ENCODE data around the gene THSD4.

The THSD4 gene

GRCh38 chr15:71440489-71441110 lies 325.3 kb downstream of the THSD4 start:
- no peak for DNase-seq

- DNase-seq: peak; percentile 36
Measured at GRCh38 chr15:71443538-71443937, 328.3 kb downstream of the THSD4 start.

GRCh38 chr15:71444032-71444810 lies 328.9 kb downstream of the THSD4 start:
- no peak for DNase-seq

GRCh38 chr15:71444866-71445590 lies 329.8 kb downstream of the THSD4 start:
- DNase-seq: no peak

DNA sequence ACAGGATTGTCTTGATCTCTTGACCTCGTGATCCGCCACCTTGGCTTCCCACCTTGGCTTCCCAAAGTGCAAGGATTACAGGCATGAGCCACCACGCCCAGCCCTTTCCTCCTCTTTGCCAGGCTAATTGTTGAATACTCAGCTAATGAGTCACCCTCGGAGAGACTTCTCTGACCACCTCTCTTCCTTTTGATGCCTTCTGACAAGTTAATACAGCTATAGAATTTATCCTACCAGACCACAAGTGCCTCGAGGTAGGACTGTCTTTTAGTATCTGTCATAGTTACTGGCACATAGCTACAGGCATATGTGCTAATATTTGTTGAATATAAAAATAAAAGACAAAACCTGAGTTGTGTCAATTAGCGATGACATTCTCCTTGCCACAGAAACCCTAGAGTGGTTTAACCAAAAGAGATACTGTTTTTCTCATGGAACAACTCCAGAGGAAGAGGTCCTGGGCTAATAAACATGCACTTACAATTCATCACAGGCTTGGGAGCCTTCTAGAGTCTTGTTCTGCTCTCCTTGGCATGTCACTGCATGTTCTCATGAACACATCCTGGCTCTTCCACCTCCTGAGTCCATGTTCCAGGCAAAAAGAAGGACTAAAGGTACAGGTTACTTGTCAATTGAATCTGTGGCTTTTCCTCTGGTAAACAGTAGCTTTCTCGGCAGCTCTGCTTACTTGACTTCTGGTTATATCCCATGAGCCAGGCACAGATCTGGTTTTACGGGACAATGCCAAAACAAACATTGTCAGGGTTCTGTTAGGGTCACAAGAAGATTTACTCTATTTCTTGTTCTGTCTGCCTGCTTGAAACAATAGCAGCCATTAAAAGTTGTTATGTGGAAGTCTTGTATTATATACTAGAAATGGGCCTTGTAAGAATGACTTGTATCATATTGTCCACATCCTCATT lies 332.3 kb downstream of the THSD4 start:
- no peak for DNase-seq

DNA sequence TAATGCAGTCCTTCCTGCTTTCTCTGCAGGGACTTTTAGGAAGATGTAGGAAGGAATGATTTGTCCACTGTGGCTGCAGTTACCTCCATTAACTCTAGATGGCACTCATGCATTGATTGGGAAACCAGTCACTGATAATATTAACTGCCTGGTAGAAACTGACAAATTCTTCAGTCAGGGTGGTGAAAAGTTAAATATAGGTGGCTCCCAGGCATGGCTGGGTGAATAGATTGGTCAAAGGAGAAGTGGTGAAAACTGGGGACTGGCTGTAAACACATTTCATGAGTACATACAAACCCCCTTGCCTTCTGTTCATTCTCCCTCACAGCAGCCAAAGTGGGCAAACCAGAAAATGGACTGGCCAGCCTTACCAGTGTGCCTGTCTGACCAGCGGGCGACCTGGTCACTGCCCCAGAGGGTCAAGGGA lies 333.4 kb downstream of the THSD4 start:
- no peak for DNase-seq

GRCh38 chr15:71449363-71449762 lies 334.1 kb downstream of the THSD4 start:
- DNase-seq: no peak

- DNase-seq: no peak
Measured at GRCh38 chr15:71449956-71450355, 334.7 kb downstream of the THSD4 start.

- no peak for DNase-seq
Measured at GRCh38 chr15:71451130-71451529, 335.9 kb downstream of the THSD4 start.

- no peak for DNase-seq
Measured at GRCh38 chr15:71452893-71453292, 337.6 kb downstream of the THSD4 start.

GRCh38 chr15:71454462-71454996 lies 339.3 kb downstream of the THSD4 start:
- no peak for DNase-seq

GRCh38 chr15:71455107-71455506 lies 339.8 kb downstream of the THSD4 start:
- DNase-seq: no peak

DNA sequence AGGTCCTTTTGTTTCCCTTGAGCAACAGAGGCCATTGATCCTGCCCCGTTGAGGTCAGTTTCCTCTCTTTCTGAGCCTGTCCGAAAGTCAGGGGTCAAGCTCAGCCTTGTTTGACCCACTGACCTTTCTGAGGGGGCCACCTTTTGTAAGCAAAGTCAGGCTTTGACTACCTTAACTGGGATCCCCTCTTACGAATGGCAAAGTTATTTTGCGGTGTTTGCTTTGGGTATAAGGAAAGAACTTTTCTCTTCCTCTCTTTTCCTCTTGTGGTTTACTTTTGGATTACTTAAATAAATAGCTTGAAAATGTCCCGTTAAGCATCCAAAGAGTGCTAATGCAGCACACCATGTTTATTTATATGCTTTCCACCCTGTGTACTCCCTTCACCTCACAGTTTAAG lies 340.6 kb downstream of the THSD4 start:
- DNase-seq: no peak

DNA sequence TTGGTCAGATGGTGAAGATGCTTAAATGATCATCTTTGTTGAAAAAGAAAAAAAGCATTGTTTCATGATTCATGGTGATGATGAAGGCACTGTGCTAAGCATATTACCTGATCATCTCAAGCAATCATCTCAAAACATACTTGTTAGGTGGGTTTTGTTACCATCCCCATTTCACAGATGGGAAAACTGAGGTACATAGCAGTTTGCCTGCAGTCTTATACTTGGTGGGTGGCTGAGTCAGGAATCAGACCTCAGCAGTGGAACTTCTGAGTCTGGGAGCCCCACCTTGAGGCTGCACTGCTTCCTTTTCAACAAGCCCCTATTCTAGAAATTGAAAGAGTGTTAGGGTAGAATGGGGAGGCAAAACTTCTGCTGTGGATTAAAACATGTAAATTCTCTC lies 341.1 kb downstream of the THSD4 start:
- DNase-seq: no peak

GRCh38 chr15:71456811-71457210 lies 341.5 kb downstream of the THSD4 start:
- no peak for DNase-seq

- no peak for DNase-seq
Measured at GRCh38 chr15:71458089-71458660, 342.9 kb downstream of the THSD4 start.

GRCh38 chr15:71461748-71462147 lies 346.5 kb downstream of the THSD4 start:
- no peak for DNase-seq

- DNase-seq: no peak
Measured at GRCh38 chr15:71462638-71463037, 347.4 kb downstream of the THSD4 start.

DNA sequence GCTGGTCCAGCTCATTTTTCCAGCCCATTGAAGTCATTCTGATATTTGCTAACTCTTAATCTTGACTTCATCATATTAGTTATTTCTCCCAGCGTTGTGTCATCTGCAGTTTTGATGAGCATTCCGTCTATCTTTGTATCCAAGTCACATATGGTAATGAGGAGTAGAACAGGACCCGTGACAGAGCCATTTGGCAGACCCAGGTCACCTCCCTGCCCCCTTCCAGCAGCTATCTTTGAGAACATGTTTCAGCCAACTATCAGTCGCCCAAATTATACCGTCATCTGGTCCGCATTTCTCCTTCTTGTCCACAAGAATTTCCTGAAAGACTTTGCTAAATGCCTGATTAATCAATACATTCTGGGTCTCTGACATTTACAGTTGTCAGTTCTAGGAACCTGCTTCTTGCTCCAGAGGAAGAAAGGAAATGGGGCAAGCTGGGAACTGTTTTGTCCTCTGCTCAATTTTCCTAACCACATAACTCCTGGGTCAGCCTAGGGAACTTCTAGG lies 347.9 kb downstream of the THSD4 start:
- no peak for DNase-seq

DNA sequence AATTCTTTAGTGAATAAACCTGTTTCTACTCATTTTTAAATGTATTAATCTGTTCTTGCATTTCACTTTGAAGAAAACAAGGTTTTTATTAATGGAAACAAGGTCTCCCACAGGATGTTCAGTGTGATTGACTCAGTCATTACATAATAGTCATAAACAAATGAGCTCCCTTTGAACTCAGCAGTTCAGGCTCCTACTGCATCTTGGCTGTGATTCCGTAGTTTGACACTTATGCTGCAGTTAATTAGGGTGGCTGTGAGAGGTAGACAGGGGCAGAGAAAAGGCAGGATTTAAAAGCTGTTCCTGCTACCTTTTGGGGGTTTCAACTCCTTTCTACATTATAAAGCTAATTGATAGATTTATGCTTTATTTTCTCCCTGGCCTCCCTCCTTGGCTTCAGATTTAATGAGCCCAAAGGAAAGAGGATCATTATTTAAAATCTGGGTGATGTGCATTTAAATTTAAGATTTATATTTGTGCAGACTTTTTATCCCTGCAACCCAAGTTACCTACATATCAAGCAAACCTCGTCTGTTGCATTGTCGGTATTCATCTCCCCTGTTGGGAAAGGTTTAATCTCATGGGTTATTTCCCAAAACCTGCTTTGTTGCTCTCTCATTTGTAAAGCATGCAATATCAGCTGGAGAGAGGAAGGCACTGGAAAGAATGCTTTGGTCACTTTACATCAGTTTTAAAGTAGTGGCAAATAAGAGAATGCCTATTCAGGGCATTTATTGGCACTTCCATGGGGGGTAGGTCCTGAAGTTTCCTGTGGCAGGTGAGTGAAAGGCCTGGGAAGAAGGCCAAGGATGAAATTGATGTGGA lies 350.1 kb downstream of the THSD4 start:
- no peak for DNase-seq

DNA sequence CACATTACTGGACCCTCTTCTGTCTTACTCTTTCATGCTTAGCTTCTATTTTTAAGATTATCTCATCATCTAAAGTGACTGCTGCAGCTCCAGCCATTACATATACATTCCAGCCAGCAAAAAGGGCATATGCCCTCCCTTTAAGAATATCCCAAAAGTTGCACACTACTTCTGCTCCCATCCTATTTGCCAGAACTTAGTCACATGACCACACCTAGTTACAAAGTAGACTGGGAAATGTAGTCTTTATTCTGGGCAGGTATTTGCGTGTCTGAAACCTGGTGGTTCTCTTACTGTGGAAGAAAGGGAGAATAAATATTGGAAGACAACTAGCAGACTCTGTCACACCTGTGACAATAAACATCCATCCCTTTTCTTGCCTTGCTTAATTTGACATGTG lies 353.4 kb downstream of the THSD4 start:
- no peak for DNase-seq
